HG02870 (cell line): ENCODE results near the gene HUNK.
"Not testable (repeated sequence)": the region's sequence is repeated elsewhere in the genome, so short reads cannot be mapped to it uniquely, and the experiment has no call there.

Experiments
- ATAC-seq: cut with Tn5 transposase; IDR thresholded peaks from one replicate; pipeline ENCODE4 v1.9.1; 2021; ENCODE audit warnings: mild to moderate bottlenecking, moderate library complexity; ENCODE audit not compliant: unreplicated experiment

Gene HUNK

DNA sequence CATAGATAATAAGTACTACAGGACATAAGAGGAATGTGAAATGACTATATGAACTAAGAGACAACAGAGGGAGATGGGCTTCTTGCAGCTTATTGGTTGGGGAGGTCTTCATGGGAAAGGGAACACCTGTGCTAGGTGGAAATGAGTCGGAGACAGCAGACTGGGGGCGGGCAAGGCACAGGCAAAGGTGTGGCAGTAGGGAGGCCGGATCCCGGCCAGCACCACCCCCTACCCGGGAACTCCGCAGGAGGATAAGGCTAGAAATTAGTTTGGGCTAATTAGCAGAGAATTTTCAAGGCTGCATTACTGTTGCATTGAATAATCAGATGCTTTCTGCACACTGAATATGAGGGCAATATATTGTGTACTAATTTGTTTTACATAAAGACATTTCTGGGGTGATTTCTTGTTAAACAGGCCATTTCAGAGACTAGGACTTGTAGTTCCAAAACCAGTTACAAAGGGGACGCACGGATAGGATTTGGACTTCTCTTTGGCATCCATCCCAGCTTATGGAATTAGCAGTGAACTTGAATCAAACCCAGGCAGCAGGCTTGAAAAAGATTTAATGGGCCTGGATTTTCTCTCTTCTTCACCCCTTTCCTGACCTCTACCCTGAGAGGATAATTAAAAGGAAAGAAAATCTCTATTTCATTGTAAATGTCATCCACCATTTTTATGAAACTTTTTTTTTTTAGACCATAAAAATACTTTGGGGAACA, 2.2 kb upstream of the HUNK start:
- ATAC-seq, result no peak

- not testable (repeated sequence) for ATAC-seq
Measured at GRCh38 chr21:31871371-31871770, 1.4 kb upstream of the HUNK start.

DNA sequence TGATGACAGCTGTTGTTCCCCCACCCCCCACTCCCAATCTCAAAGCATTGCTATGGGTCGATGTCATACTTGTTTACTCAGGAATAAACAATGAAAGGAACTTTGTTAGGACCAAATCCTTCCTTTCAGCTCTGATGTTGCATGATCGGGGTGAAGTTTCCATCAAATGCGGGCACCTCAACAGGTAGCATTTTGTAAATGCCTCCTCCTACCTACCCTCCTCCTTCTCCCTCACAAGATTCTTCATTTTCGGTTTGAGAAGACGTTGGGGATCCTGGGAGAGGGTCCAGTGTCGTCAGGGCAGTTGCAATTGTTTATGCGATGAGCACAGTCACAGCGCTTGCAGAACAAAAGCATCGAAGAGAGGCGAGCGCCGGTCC, 758 bp upstream of the HUNK start:
- ATAC-seq, result no peak

- no peak for ATAC-seq
Measured at GRCh38 chr21:31873275-31873695, 465 bp downstream of the HUNK start.

DNA sequence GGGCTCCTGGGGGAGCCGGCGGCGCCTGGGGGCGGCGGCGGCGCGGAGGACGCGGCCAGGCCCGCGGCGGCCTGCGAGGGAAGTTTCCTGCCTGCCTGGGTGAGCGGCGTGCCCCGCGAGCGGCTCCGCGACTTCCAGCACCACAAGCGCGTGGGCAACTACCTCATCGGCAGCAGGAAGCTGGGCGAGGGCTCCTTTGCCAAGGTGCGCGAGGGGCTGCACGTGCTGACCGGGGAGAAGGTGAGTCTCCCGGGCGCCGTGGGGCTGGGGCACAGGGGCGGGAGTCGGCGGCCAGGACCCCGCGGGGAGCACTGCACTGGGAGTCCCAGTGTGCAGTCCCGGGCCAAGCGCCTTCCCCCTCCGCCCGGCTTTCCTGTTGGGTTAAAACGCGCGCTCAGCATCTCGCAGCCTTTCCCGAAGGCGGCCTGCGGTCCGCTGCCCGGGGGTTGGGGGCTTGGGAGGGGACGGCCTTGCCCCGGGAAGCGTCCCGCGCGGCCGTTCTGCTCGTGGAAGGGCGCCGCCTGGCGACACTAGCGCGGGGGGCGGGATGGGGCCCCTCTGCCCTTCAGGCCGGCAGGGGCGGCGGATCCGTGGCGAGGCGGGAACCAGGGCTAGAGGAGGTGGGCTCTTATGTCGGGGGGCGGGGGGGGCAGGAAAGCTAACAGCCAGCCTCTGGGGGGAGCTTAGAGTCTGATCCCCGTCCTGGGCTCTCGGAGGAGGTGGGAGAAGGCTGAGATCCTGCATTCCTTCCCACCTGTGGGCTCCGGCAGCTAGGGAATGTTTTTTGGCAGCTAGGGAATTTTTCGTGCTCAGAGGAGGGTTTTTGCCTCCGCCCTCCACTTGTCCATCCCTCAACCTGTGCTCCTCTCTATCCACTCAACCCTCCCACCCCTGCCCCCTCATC, 1.1 kb downstream of the HUNK start:
- no peak for ATAC-seq

DNA sequence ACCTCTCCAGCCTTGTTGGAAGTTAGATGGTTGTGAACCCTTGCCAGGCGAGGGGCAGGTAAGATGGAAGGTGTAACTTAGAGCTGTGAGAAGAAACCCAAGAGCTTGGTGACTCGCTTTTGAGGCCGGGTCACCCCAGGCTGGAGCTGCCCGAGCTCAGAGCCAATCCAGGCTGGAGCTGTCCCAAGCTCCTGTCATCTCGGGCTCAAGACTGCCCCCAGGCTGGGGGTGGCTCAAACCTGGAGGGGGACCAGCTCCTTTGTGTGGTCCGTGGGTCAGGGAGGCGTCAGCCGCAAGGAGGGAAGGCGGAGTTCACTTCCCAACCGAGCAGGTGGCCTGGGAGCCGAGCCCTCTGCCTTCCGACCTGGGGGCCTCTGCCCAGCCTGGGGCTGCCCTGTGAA, 2.0 kb downstream of the HUNK start:
- ATAC-seq, result no peak

DNA sequence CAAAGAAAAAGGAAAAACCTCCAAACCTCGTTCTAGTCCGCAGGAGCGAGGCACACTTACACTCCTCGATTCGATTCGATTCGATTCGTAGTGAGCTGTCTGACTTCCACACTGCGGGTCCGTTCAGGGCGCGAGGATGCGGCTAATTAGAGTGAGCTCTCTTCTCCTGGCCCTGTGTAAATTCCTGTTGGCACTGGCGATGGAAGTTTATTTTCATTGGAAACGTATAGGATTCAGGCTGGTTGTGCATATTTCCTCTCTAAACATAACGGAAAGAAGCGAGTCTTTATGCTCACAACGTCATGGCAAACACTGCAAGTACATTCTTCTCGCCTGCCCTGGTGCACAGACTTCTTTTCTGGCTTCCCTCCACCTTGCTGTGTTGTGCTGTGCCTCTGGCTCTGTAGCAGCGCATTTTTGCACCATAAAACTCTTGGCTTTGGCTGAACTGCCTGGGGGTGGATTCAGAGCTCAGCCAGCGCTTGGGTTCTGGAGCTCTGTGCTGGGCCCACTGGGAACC, 2.7 kb downstream of the HUNK start:
- no peak for ATAC-seq

DNA sequence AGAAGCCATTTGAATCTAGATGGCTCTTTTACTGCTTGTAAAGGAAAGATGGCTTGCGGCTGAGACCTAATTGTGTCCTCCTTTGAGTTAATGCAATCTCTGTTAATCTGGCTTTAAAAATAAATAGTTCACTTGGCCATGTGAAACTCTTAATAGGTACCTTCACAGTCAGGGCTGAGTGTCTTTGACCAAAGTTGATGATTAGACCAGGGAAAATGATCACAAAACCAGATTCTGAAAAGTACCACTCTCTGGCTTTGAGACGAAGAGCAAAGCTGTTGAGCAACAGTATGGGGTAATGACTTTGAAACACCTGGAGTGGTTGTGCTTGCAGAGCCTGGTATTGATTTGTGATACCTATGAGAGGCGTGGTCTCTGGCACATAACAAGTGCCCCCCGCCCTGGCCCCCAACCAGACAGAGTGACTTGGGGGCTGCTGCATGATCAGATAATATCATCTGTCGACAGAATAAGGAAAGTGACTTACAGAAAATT, 4.7 kb downstream of the HUNK start:
- no peak for ATAC-seq

- ATAC-seq, result no peak
Measured at GRCh38 chr21:31878831-31879230, 6.0 kb downstream of the HUNK start.

GRCh38 chr21:31879241-31879650, 6.4 kb downstream of the HUNK start:
- ATAC-seq, result no peak

GRCh38 chr21:31879911-31880310, 7.1 kb downstream of the HUNK start:
- no peak for ATAC-seq

GRCh38 chr21:31880816-31881215, 8.0 kb downstream of the HUNK start:
- no peak for ATAC-seq

DNA sequence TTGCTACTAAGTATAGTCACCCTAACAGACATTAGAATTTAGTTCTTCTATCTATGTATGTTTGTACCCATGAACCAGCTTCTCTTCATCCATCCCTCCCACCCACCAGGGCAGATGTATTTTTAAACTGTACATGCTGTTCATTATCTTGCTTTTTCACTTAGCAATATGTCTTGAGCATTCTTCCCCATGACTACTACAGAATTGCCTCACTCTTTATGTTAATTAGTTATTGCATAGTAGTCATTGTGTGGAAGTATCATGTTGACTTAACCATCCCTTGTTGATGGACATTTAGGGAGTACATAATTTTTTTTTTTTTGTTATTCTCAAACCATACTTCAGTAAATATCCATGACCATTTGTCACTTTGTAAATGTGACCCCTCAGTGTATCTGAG, 9.9 kb downstream of the HUNK start:
- no peak for ATAC-seq

GRCh38 chr21:31885146-31885545, 12.3 kb downstream of the HUNK start:
- ATAC-seq, result no peak

DNA sequence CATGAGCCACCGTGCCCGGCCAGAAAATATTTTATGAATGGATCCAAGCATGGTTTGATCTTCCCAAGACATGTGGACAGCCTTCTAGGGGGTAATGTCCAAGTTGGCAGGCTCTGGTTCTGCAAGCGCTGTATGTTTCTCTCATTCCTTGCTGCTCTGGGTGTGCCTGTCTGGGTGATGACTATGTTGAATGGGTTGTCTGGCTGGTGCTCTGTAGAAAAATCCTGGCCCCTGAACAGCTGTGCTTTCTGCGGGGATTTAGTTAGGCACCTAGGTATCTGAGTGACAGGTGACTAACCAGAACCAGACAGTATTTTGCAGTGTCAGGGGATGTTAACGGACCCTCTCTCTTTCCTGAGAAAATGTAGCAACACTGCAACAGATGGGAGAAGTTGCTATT, 14.1 kb downstream of the HUNK start:
- ATAC-seq, result no peak

GRCh38 chr21:31887391-31887841, 14.6 kb downstream of the HUNK start:
- ATAC-seq, result no peak

- ATAC-seq, result no peak
Measured at GRCh38 chr21:31888936-31889371, 16.1 kb downstream of the HUNK start.

DNA sequence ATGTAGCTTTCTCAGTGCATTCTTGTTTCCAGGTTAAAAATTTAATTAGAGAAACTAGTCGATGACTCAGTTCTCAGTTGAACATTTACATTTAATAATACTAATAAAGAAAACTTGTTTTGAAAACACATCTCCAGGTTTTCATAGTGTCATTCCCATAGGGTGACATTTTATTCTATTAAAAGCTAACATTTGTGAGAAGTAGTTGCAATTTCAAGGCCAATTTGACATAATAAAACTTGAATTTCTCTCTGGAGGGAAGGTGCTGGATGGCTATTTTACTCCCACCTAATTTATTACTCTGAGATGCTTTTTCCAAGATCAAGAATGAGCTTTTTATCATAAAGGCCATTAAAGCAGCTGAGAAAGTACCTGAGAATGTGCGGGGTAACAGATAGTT, 16.6 kb downstream of the HUNK start:
- ATAC-seq, result no peak

- ATAC-seq, result no peak
Measured at GRCh38 chr21:31892686-31893085, 19.9 kb downstream of the HUNK start.

DNA sequence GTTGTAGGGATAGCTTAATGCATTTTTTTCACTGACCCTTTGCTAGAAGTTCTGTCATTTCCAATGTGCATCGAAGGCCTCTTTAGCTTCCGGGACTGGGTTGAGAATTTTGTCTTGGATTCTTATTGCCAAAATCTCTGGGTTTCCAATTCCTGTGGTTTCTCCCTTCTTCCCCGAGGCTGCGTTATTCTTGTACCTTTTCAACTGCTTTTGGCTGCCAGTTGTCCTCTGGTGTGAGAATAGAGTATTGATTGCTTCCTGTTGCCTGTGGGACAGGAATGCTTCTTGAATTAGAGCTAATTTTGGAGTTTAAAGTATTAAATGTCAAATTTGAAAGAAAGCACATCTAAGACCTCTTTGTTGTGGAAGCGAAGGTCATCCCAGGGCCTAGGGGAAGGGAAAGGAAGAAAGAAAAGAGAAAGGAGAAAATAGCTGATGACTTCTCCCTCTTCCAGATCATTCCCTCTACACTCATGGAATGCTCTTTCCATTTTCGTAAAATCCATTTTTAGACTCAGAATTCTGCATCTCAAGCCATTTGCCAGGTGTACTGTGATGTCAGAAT, 21.1 kb downstream of the HUNK start:
- no peak for ATAC-seq

- no peak for ATAC-seq
Measured at GRCh38 chr21:31894457-31894856, 21.6 kb downstream of the HUNK start.
